Measurements from ENCODE around the gene ANKS3. TPM values are rescaled to one million over a fixed set of nuclear protein-coding genes. Genes with fewer than 3 reads are reported as not detected.
"Not testable (repeated sequence)": the region's sequence is repeated elsewhere in the genome, so short reads cannot be mapped to it uniquely, and the experiment has no call there.

The ANKS3 gene
- total RNA-seq, 1 donor from 2014 or later, result 13.7 TPM

GRCh38 chr16:4747906-4748681 lies 14.0 kb upstream of the ANKS3 start:
- H3K4me3 ChIP-seq (ENCODE audit: low read depth, low read length), result no peak overlapping the region
- no peak for TF ChIP-seq CTCF (conservative IDR thresholded peaks at IDR 0.05; ENCODE audit: low read depth, low read length)
- no peak for DNase-seq (ENCODE audit: low read depth)

DNA sequence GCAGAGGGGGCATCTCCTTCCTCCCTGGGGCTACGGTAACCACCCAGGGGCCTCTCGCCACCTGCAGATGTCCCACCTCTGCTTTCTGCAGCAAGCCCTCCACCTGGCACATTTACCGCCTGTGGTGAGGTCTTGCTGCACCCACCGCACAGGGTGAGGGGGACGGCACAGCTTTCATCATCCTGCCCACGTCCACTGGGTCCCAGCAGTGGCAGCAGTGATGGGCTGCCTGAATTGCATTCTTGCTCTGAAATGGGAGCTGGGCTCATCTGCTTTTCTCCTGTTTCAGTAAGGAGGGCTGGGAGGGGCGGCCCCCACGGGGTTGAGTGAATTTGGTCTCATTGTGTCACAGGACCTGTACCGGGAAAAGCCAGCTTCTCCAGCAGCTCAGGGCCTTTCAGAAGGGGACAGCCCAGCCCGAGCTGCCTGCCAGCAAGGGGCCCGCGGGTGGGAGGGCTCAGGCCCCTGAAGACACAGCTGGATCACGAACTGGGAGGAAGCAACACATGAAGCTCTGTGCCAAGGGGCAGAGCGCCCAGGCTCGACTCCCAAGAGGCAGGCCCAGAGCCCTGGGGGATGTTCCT lies 13.0 kb upstream of the ANKS3 start:
- no peak for DNase-seq (ENCODE audit: low read depth)
- no peak overlapping the region for H3K4me3 ChIP-seq (ENCODE audit: low read depth, low read length)
- no peak for TF ChIP-seq CTCF (conservative IDR thresholded peaks at IDR 0.05; ENCODE audit: low read depth, low read length)

DNA sequence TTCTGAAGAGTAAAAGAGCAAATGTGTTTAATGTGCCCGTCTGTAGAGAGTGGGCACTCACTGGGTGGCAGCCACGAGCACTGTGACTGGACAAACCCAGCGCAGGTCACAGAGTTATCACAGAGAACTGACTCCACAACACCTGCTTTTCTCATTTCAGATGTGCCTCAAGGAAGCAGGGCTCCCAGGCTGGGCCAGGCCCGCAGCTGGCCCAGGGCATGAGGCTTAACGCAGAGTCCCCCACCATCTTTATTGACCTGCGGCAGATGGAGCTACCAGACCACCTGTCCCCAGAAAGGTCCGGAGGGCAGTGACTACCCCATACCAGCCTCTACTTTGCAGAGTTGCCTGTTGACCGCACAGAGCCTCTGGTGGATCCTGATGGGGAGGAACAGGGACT lies 12.1 kb upstream of the ANKS3 start:
- DNase-seq (ENCODE audit: low read depth), result no peak
- no peak overlapping the region for H3K4me3 ChIP-seq (ENCODE audit: low read depth, low read length)
- TF ChIP-seq CTCF (conservative IDR thresholded peaks at IDR 0.05; ENCODE audit: low read depth, low read length), result no peak

- H3K4me3 ChIP-seq (ENCODE audit: low read depth, low read length), result no peak overlapping the region
- DNase-seq (ENCODE audit: low read depth), result no peak
- no peak for TF ChIP-seq CTCF (conservative IDR thresholded peaks at IDR 0.05; ENCODE audit: low read depth, low read length)
Measured at GRCh38 chr16:4745274-4745569, 11.2 kb upstream of the ANKS3 start.

DNA sequence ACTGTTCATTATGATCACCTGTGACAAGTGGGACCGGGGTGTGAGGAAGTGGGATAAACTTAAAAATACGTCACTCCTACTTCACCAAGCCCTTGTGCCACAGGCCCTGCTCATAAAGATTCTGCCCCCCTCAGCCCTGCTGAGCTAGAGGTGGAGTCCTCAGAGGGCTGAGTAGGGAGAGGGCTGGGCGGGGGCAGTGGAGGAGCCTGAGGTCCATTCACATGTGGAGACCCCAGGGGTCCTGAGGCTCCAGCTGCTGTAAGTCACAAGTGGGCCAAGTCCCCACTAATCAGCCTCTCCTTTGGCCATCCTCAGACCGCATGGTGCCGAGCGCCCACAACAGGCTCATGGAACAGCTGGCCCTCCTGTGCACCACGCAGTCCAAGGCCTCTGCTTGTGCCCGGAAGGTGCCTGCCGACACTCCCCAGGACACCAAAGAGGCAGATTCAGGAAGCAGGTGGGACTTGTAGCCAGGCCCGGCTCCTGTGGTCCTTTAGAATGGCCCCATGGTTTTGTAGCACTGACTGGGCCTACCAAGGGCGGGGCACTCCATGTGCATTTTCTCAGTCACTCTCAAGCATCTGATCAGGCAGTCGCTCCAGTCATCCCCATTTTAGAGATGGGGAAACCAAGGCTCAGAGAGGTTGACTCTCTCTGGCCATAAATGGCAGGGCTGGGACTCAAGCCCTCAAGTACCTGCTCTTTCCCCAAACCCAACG lies 10.6 kb upstream of the ANKS3 start:
- no peak for DNase-seq (ENCODE audit: low read depth)
- TF ChIP-seq CTCF (conservative IDR thresholded peaks at IDR 0.05; ENCODE audit: low read depth, low read length), result no peak
- H3K4me3 ChIP-seq (ENCODE audit: low read depth, low read length), result no peak overlapping the region

- no peak overlapping the region for H3K4me3 ChIP-seq (ENCODE audit: low read depth, low read length)
- no peak for TF ChIP-seq CTCF (conservative IDR thresholded peaks at IDR 0.05; ENCODE audit: low read depth, low read length)
- DNase-seq (ENCODE audit: low read depth), result no peak
Measured at GRCh38 chr16:4743226-4743878, 9.3 kb upstream of the ANKS3 start.

DNA sequence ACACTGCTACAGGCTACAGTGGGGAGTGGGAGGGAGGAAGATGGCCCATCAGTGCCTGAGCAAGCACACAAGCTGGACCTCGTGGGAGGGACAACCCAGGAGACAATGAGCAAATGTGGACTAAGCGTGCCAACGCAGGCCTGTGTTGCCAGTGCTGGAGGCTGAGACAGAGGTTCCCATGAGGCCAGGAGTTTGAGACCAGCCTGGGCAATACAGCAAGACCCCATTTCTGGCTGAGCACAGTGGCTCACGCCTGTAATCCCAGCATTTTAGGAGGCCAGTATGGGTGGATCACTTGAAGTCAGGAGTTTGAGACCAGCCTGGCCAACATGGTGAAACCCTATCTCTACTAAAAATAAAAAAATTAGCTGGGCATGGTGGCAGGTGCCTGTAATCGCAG lies 4.3 kb upstream of the ANKS3 start:
- DNase-seq (ENCODE audit: low read depth); H3K4me3 ChIP-seq (ENCODE audit: low read depth, low read length): not testable (repeated sequence)
